GM12878 (cell line): ENCODE data around the gene SSH3.

Experiments used
- CREM ChIP-seq: IDR thresholded peaks from 2 replicates; pipeline ENCODE4 v1.6.1; 2014; ENCODE audit warnings: antibody characterized with exemption, low read depth
- CTCF ChIP-seq, 3 experiments: IDR thresholded peaks in 2 of 3; conservative IDR thresholded peaks in 1 of 3; 2 replicates each; pipeline ENCODE4 v1.5.1; 2011; ENCODE audit warnings: low read depth in 3 of 3, low read length in 3 of 3, mild to moderate bottlenecking in 3 of 3, control low read depth in 2 of 3, moderate library complexity in 2 of 3, inconsistent platforms in 1 of 3, mixed read lengths in 1 of 3; ENCODE audit not compliant: control insufficient read depth in 2 of 3, insufficient read depth in 1 of 3; ENCODE audit errors: extremely low read depth in 1 of 3
- ELK1 ChIP-seq: IDR thresholded peaks from 2 replicates; pipeline ENCODE4 v1.6.1; 2012; ENCODE audit warnings: low read depth, low read length, improper control_type of control experiment
- EZH2 ChIP-seq: IDR thresholded peaks from 2 replicates; pipeline ENCODE4 v1.6.1; 2012; ENCODE audit warnings: low read depth, mild to moderate bottlenecking, control low read depth, inconsistent platforms, low read length, borderline replicate concordance; ENCODE audit not compliant: control insufficient read depth
- NFXL1 ChIP-seq: fragments of 450-650 bp; IDR thresholded peaks from 2 replicates; pipeline ENCODE4 v1.6.1; 2017; ENCODE audit warnings: antibody characterized with exemption, mild to moderate bottlenecking, borderline replicate concordance
- PML ChIP-seq: IDR thresholded peaks from 2 replicates; pipeline ENCODE4 v1.6.1; 2012; ENCODE audit warnings: low read length, inconsistent platforms
- POLR2A ChIP-seq: IDR thresholded peaks from 2 replicates; pipeline ENCODE4 v1.6.1; 2011; ENCODE audit warnings: low read depth, mild to moderate bottlenecking, low read length
- TCF7 ChIP-seq: IDR thresholded peaks from 2 replicates; pipeline ENCODE4 v1.6.1; 2014; ENCODE audit warnings: antibody characterized with exemption, borderline replicate concordance
- ZSCAN29 ChIP-seq: fragments of 450-650 bp; IDR thresholded peaks from 2 replicates; pipeline ENCODE4 v1.6.1; 2017; ENCODE audit warnings: mild to moderate bottlenecking, moderate library complexity

DNA sequence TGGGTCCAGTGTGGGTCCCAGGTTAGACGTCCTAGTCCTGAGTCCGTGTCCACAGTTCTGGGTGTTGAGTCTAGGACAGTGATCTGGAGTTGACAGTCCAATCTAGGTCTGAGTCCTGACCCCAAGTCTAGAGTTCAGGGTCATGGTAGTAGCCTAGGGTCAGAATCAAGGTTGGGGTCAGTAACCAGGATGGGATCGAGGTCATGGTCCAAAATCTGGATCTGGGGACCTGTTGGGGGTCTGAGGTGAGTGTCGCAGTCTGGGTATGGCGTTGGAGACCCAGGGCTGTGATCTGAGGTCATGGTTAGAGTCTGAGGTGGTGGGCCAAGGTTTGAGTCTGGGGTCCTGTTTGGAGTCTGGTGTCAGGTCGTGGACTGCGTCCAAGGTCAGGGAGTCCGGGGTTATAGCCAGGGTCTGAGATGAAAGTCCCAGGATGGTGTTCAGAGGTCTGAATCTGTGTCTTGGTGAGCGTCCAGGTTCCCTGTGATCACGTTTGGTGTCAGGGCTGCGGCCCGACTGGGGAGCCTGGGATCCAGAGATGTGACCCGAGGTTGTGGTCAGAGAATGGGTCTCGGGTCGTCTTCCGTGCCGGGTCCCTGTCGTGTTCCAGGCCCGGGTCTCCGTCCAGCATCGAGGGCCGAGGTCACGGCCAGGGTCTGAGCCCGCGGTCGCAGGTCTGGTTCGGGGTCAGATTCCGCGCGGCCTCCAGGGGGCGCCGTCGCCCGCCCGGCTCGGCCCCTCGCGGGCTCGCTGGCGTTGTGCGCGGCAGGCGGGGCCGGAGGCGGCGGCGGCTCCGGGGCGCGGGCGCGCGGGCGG lies 37.5 kb upstream of the SSH3 start:
- TF ChIP-seq CREM (no peak), TCF7 (no peak), PML (no peak), NFXL1 (no peak), CTCF (IDR thresholded peaks at IDR 0.05 in 2 of 3, conservative IDR thresholded peaks at IDR 0.05 in 1 of 3; ENCODE audit: control insufficient read depth in 2 of 3, extremely low read depth in 1 of 3, insufficient read depth in 1 of 3, low read depth in 3 of 3, low read length in 3 of 3) (peak; percentile 63 to 84 (median 70); a peak in 5 of 6 replicates), POLR2A (no peak), ZSCAN29 (peak; percentile 53; the same call in 1 of the 2 replicates), EZH2 (no peak), ELK1 (no peak)
